Measurements from ENCODE around the gene SORBS2. TPM values are rescaled to one million over a fixed set of nuclear protein-coding genes. Genes with fewer than 3 reads are reported as not detected.
"Not testable (repeated sequence)": the region's sequence is repeated elsewhere in the genome, so short reads cannot be mapped to it uniquely, and the experiment has no call there.

The SORBS2 gene
- total RNA-seq, 1 donor from 2014 or later = not detected

- Mint-ChIP-seq H3K4me3 (no peak overlapping the region), H3K27ac (no peak overlapping the region), H3K36me3 (ENCODE audit: low read depth) (no peaks in the 10 kb centered on the region), H3K27me3 (no peaks in the 10 kb centered on the region), H3K9me3 (no peaks in the 10 kb centered on the region), H3K4me1 (no peaks in the 10 kb centered on the region)
- intact Hi-C loops (cut with micrococcal nuclease) = no loop called here
- DNase-seq = no peak
Observed at GRCh38 chr4:185708348-185708747, 103.6 kb downstream of the SORBS2 start.

GRCh38 chr4:185707622-185708021, 104.4 kb downstream of the SORBS2 start:
- H3K9me3 Mint-ChIP-seq; H3K27me3 Mint-ChIP-seq; H3K27ac Mint-ChIP-seq; H3K4me1 Mint-ChIP-seq; DNase-seq; H3K4me3 Mint-ChIP-seq; H3K36me3 Mint-ChIP-seq (ENCODE audit: low read depth); intact Hi-C loops (cut with micrococcal nuclease): not testable (repeated sequence)

- DNase-seq = no peak
- Mint-ChIP-seq H3K36me3 (ENCODE audit: low read depth) (no peaks in the 10 kb centered on the region), H3K4me3 (no peak overlapping the region), H3K4me1 (no peaks in the 10 kb centered on the region), H3K27me3 (no peaks in the 10 kb centered on the region), H3K9me3 (no peaks in the 10 kb centered on the region), H3K27ac (no peak overlapping the region)
- intact Hi-C loops (cut with micrococcal nuclease) = no loop called here
Observed at GRCh38 chr4:185702147-185702663, 109.8 kb downstream of the SORBS2 start.

GRCh38 chr4:185700630-185701029, 111.4 kb downstream of the SORBS2 start:
- intact Hi-C loops (cut with micrococcal nuclease) = no loop called here
- no peak overlapping the region for H3K27ac Mint-ChIP-seq
- H3K27me3 Mint-ChIP-seq = no peaks in the 10 kb centered on the region
- H3K4me1 Mint-ChIP-seq = no peaks in the 10 kb centered on the region
- H3K4me3 Mint-ChIP-seq = no peak overlapping the region
- no peaks in the 10 kb centered on the region for H3K9me3 Mint-ChIP-seq
- no peak for DNase-seq
- H3K36me3 Mint-ChIP-seq (ENCODE audit: low read depth) = no peaks in the 10 kb centered on the region

- no peaks in the 10 kb centered on the region for H3K27me3 Mint-ChIP-seq
Observed at GRCh38 chr4:185700048-185700447, 111.9 kb downstream of the SORBS2 start.

GRCh38 chr4:185697488-185697887, 114.5 kb downstream of the SORBS2 start:
- intact Hi-C loops (cut with micrococcal nuclease) = no loop called here
- H3K27me3 Mint-ChIP-seq = no peaks in the 10 kb centered on the region
- DNase-seq = no peak

More at GRCh38 chr4:185700048-185700447, 111.9 kb downstream of the SORBS2 start:
- H3K4me3 Mint-ChIP-seq = no peak overlapping the region
- H3K27ac Mint-ChIP-seq = no peak overlapping the region
- intact Hi-C loops (cut with micrococcal nuclease) = no loop called here
- no peaks in the 10 kb centered on the region for H3K4me1 Mint-ChIP-seq
- H3K36me3 Mint-ChIP-seq (ENCODE audit: low read depth) = no peaks in the 10 kb centered on the region
- no peak for DNase-seq
- H3K9me3 Mint-ChIP-seq = no peaks in the 10 kb centered on the region

GRCh38 chr4:185695743-185696142, 116.3 kb downstream of the SORBS2 start:
- no peaks in the 10 kb centered on the region for H3K4me1 Mint-ChIP-seq
- no peak overlapping the region for H3K27ac Mint-ChIP-seq
- DNase-seq = no peak
- no peaks in the 10 kb centered on the region for H3K27me3 Mint-ChIP-seq
- intact Hi-C loops (cut with micrococcal nuclease) = no loop called here
- H3K4me3 Mint-ChIP-seq = no peak overlapping the region
- no peaks in the 10 kb centered on the region for H3K36me3 Mint-ChIP-seq (ENCODE audit: low read depth)
- no peaks in the 10 kb centered on the region for H3K9me3 Mint-ChIP-seq

More at GRCh38 chr4:185697488-185697887, 114.5 kb downstream of the SORBS2 start:
- no peaks in the 10 kb centered on the region for H3K36me3 Mint-ChIP-seq (ENCODE audit: low read depth)
- H3K27ac Mint-ChIP-seq = no peak overlapping the region
- H3K9me3 Mint-ChIP-seq = no peaks in the 10 kb centered on the region
- no peaks in the 10 kb centered on the region for H3K4me1 Mint-ChIP-seq
- no peak overlapping the region for H3K4me3 Mint-ChIP-seq

GRCh38 chr4:185693548-185694215, 118.3 kb downstream of the SORBS2 start:
- intact Hi-C loops (cut with micrococcal nuclease) = no loop called here
- no peaks in the 10 kb centered on the region for H3K9me3 Mint-ChIP-seq

GRCh38 chr4:185689407-185689806, 122.6 kb downstream of the SORBS2 start:
- H3K9me3 Mint-ChIP-seq = no peaks in the 10 kb centered on the region
- H3K27me3 Mint-ChIP-seq = no peaks in the 10 kb centered on the region
- intact Hi-C loops (cut with micrococcal nuclease) = no loop called here
- H3K27ac Mint-ChIP-seq = no peak overlapping the region
- H3K4me1 Mint-ChIP-seq = no peaks in the 10 kb centered on the region
- H3K4me3 Mint-ChIP-seq = no peak overlapping the region
- DNase-seq = no peak
- H3K36me3 Mint-ChIP-seq (ENCODE audit: low read depth) = no peaks in the 10 kb centered on the region

More at GRCh38 chr4:185693548-185694215, 118.3 kb downstream of the SORBS2 start:
- Mint-ChIP-seq H3K36me3 (ENCODE audit: low read depth) (no peaks in the 10 kb centered on the region), H3K27me3 (no peaks in the 10 kb centered on the region), H3K4me3 (no peak overlapping the region), H3K27ac (no peak overlapping the region), H3K4me1 (no peaks in the 10 kb centered on the region)
- DNase-seq = no peak

- H3K27ac Mint-ChIP-seq = no peak overlapping the region
- DNase-seq = no peak
- H3K27me3 Mint-ChIP-seq = no peaks in the 10 kb centered on the region
- no peak overlapping the region for H3K4me3 Mint-ChIP-seq
- no peaks in the 10 kb centered on the region for H3K36me3 Mint-ChIP-seq (ENCODE audit: low read depth)
- intact Hi-C loops (cut with micrococcal nuclease) = no loop called here
- H3K9me3 Mint-ChIP-seq = no peaks in the 10 kb centered on the region
- no peaks in the 10 kb centered on the region for H3K4me1 Mint-ChIP-seq
Observed at GRCh38 chr4:185685804-185686203, 126.2 kb downstream of the SORBS2 start.

GRCh38 chr4:185683896-185684295, 128.1 kb downstream of the SORBS2 start:
- no peak overlapping the region for H3K27ac Mint-ChIP-seq
- H3K27me3 Mint-ChIP-seq = no peaks in the 10 kb centered on the region
- H3K36me3 Mint-ChIP-seq (ENCODE audit: low read depth) = no peaks in the 10 kb centered on the region
- DNase-seq = no peak
- no peak overlapping the region for H3K4me3 Mint-ChIP-seq
- intact Hi-C loops (cut with micrococcal nuclease) = no loop called here
- no peaks in the 10 kb centered on the region for H3K4me1 Mint-ChIP-seq
- no peaks in the 10 kb centered on the region for H3K9me3 Mint-ChIP-seq

- no peak overlapping the region for H3K27ac Mint-ChIP-seq
- no peak overlapping the region for H3K4me3 Mint-ChIP-seq
- intact Hi-C loops (cut with micrococcal nuclease) = no loop called here
- no peaks in the 10 kb centered on the region for H3K4me1 Mint-ChIP-seq
- DNase-seq = no peak
- H3K9me3 Mint-ChIP-seq = no peaks in the 10 kb centered on the region
- H3K27me3 Mint-ChIP-seq = no peaks in the 10 kb centered on the region
- H3K36me3 Mint-ChIP-seq (ENCODE audit: low read depth) = no peaks in the 10 kb centered on the region
Observed at GRCh38 chr4:185683222-185683621, 128.8 kb downstream of the SORBS2 start.

- H3K4me1 Mint-ChIP-seq = no peaks in the 10 kb centered on the region
- peaks cover 2% of the 10 kb centered on the region for H3K27me3 Mint-ChIP-seq
- H3K36me3 Mint-ChIP-seq (ENCODE audit: low read depth) = no peaks in the 10 kb centered on the region
- no peak overlapping the region for H3K27ac Mint-ChIP-seq
- no peak for DNase-seq
- H3K9me3 Mint-ChIP-seq = no peaks in the 10 kb centered on the region
- intact Hi-C loops (cut with micrococcal nuclease) = no loop called here
- no peak overlapping the region for H3K4me3 Mint-ChIP-seq
Observed at GRCh38 chr4:185682236-185682635, 129.8 kb downstream of the SORBS2 start.

- Mint-ChIP-seq H3K9me3 (no peaks in the 10 kb centered on the region), H3K36me3 (ENCODE audit: low read depth) (no peaks in the 10 kb centered on the region), H3K4me1 (no peaks in the 10 kb centered on the region), H3K4me3 (no peak overlapping the region), H3K27ac (no peak overlapping the region), H3K27me3 (peaks cover 3% of the 10 kb centered on the region)
- intact Hi-C loops (cut with micrococcal nuclease) = no loop called here
- no peak for DNase-seq
Observed at GRCh38 chr4:185681604-185682003, 130.4 kb downstream of the SORBS2 start.

GRCh38 chr4:185680617-185681016, 131.4 kb downstream of the SORBS2 start:
- H3K27me3 Mint-ChIP-seq = peaks cover 3% of the 10 kb centered on the region
- no peaks in the 10 kb centered on the region for H3K36me3 Mint-ChIP-seq (ENCODE audit: low read depth)
- H3K9me3 Mint-ChIP-seq = no peaks in the 10 kb centered on the region
- DNase-seq = no peak
- H3K4me1 Mint-ChIP-seq = no peaks in the 10 kb centered on the region
- intact Hi-C loops (cut with micrococcal nuclease) = no loop called here
- H3K27ac Mint-ChIP-seq = no peak overlapping the region
- no peak overlapping the region for H3K4me3 Mint-ChIP-seq
